Thyroid gland (tissue), 4 donors: Measurements from ENCODE around the gene JAKMIP2. TPM values are rescaled to one million over a fixed set of nuclear protein-coding genes. Genes with fewer than 3 reads are reported as not detected.

Source experiments
- DNase-seq, 2 donors: peaks; one replicate each; pipeline ENCODE4 v3.0.0-alpha.2; 2019
- H3K27ac ChIP-seq, 3 donors: fragments of 200-600 bp; sonication (generic); 1 replicate in 2 of 3; 2 replicates in 1 of 3; pipeline ENCODE4 v1.5.1; 2016 to 2019; ENCODE audit warnings: mild to moderate bottlenecking in 1 of 3, moderate library complexity in 1 of 3
- H3K27me3 ChIP-seq: fragments of 200-600 bp; sonication (generic); one replicate; pipeline ENCODE4 v1.5.1; 2019
- H3K36me3 ChIP-seq, 2 donors: fragments of 200-600 bp; sonication (generic); one replicate each; pipeline ENCODE4 v1.5.1; 2016 to 2019
- H3K4me1 ChIP-seq, 2 donors: fragments of 200-600 bp; sonication (generic); one replicate each; pipeline ENCODE4 v1.5.1; 2017 to 2019
- H3K4me3 ChIP-seq, 3 donors: fragments of 200-600 bp; sonication (generic); replicated peaks in 1 of 3; 1 replicate in 2 of 3; 2 replicates in 1 of 3; pipeline ENCODE4 v1.5.1; 2016; ENCODE audit warnings: mild to moderate bottlenecking in 1 of 3
- H3K9me3 ChIP-seq: fragments of 200-600 bp; sonication (generic); one replicate; pipeline ENCODE4 v1.5.1; 2017
- POLR2A ChIP-seq, 2 donors: fragments of 450-650 bp; IDR thresholded peaks; one replicate each; pipeline ENCODE4 v1.6.1; 2017; ENCODE audit warnings: antibody characterized with exemption in 2 of 2, mild to moderate bottlenecking in 2 of 2, moderate library complexity in 1 of 2
- WGBS, 2 donors: methylation state at CpG; one replicate each; pipeline ENCODE4 v1.1.5; 2017; 5-methylcytosine and 5-hydroxymethylcytosine counted together
- intact Hi-C: fragments of 100-400 bp; cut with DNase I; formaldehyde crosslinking; loops from one replicate; pipeline ENCODE4 v1.15.1; 2023
- total RNA-seq, 4 donors: library from RNA; depleted of rRNA; stranded (reverse); fragments of >200 nt; gene quantifications; one replicate each; pipeline ENCODE4 v1.2.3, GENCODE V29; 2016
- TF ChIP-seq, protein P1 (sequence below), 6 experiments: fragments of 200-600 bp in 3 of 6; fragments of 450-650 bp in 3 of 6; sonication (generic) in 3 of 6; IDR thresholded peaks; one replicate each; pipeline ENCODE4 v1.5.1; 2016 to 2019; ENCODE audit warnings: antibody characterized with exemption in 6 of 6, mild to moderate bottlenecking in 2 of 6, inconsistent platforms in 1 of 6, moderate library complexity in 1 of 6

The JAKMIP2 gene
- total RNA-seq, 4 donors from 2014 or later, result under 0.01 to 0.75 (median 0.38) TPM

DNA sequence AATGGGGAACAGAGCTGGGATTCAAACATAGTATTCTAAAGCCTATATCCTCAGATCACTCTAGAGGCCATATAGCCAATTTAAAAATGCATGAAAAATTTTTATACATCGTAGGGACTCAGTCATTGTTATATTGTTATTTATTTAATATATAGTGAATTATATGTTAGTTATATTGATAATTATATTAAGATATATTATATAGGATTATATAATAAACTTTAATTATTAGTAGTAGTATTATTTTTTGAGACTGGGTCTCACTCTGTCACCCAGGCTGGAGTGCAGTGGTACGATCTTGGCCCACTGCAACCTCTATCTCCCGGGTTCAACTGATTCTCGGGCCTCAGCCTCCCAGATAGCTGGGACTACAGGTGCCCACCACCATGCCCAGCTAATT is 206.9 kb downstream of the JAKMIP2 start:
- intact Hi-C loops, result loop anchor here (10.0 kb wide), 1 partner anchor 351 kb away; no protein-coding TSS in a partner anchor
- 95 to 97% methylated on average over 4 of the region's 4 CpGs for WGBS, 2 donors
- Histone ChIP-seq H3K27ac (no peak overlapping the region), H3K4me1 (no peaks in the 10 kb centered on the region), H3K9me3 (no peaks in the 10 kb centered on the region), H3K4me3 (no peak overlapping the region), H3K27me3 (no peaks in the 10 kb centered on the region), H3K36me3 (no peaks in the 10 kb centered on the region)
- DNase-seq, result no peak
- no peak for TF ChIP-seq POLR2A (IDR thresholded peaks at IDR 0.05)
- TF ChIP-seq, protein P1, sequence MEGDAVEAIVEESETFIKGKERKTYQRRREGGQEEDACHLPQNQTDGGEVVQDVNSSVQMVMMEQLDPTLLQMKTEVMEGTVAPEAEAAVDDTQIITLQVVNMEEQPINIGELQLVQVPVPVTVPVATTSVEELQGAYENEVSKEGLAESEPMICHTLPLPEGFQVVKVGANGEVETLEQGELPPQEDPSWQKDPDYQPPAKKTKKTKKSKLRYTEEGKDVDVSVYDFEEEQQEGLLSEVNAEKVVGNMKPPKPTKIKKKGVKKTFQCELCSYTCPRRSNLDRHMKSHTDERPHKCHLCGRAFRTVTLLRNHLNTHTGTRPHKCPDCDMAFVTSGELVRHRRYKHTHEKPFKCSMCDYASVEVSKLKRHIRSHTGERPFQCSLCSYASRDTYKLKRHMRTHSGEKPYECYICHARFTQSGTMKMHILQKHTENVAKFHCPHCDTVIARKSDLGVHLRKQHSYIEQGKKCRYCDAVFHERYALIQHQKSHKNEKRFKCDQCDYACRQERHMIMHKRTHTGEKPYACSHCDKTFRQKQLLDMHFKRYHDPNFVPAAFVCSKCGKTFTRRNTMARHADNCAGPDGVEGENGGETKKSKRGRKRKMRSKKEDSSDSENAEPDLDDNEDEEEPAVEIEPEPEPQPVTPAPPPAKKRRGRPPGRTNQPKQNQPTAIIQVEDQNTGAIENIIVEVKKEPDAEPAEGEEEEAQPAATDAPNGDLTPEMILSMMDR (IDR thresholded peaks at IDR 0.05), result no peak

DNA sequence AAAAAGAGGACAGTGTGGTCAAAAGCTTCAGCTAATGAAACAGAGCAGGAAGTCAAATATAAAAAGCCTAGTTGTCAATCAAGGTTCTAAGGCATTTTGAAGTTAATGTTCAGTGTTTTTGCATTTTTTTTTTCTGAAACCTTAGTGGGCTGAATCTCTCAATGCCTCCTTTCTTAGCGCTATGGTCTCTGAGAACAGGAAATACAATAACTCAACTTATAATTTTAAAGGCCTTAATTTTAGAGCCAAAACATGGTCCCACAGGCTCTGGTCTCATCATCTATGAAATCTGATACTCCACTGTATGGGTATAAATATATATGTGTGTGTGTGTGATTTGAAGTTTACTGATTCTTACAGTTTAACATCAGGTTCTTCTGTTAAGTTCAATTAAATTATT is 209.3 kb downstream of the JAKMIP2 start:
- Histone ChIP-seq H3K9me3 (no peaks in the 10 kb centered on the region), H3K27me3 (no peaks in the 10 kb centered on the region), H3K4me1 (no peaks in the 10 kb centered on the region), H3K36me3 (no peaks in the 10 kb centered on the region), H3K27ac (no peak overlapping the region), H3K4me3 (no peak overlapping the region)
- TF ChIP-seq, protein P1 (IDR thresholded peaks at IDR 0.05), result no peak
- TF ChIP-seq POLR2A (IDR thresholded peaks at IDR 0.05), result no peak
- DNase-seq, result no peak
- 89 to 92% methylated on average over 1 of the region's 1 CpG for WGBS, 2 donors
- intact Hi-C loops, result loop anchor here (10.0 kb wide), 1 partner anchor 348 kb away; no protein-coding TSS in a partner anchor

DNA sequence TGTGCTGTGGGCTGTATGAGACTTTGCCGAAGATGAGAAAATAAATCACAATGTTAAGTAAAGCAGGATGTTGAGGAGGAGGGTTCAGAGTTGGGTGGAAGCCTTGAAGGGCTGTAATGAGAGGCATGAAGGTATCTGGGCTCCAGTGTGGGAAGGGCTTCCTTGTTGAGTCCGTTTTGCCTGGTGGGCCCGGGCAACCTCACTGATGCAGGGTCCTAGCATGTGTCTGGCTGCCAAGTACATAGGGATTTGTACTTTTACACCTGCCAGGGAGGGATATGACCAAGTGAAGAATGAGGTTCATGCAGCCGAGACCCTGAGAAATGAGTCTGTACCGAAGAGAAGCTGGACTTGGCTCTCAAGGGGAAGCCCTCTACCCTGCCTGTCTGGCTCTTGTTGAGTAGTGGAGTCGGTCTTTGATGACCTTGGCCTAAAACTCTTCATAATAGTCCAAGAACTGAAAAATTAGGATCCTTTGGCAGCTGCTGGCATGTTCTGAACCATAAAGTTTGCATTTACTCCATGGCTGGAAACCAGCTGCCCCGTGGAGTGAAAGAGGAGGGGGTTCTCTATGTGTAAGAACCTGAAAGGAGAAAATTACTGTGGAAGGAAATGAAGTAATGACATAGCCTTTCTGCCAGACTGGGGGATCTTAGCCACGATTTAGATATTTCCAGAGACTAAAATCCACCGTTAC is 213.7 kb downstream of the JAKMIP2 start:
- Histone ChIP-seq H3K4me1 (no peaks in the 10 kb centered on the region), H3K27me3 (no peaks in the 10 kb centered on the region), H3K27ac (no peak overlapping the region), H3K36me3 (no peaks in the 10 kb centered on the region), H3K9me3 (no peaks in the 10 kb centered on the region), H3K4me3 (no peak overlapping the region)
- intact Hi-C loops, result no loop called here
- TF ChIP-seq, protein P1 (IDR thresholded peaks at IDR 0.05), result no peak
- TF ChIP-seq POLR2A (IDR thresholded peaks at IDR 0.05), result no peak
- 83 to 86% methylated on average over 9 of the region's 9 CpGs for WGBS, 2 donors
- no peak for DNase-seq

DNA sequence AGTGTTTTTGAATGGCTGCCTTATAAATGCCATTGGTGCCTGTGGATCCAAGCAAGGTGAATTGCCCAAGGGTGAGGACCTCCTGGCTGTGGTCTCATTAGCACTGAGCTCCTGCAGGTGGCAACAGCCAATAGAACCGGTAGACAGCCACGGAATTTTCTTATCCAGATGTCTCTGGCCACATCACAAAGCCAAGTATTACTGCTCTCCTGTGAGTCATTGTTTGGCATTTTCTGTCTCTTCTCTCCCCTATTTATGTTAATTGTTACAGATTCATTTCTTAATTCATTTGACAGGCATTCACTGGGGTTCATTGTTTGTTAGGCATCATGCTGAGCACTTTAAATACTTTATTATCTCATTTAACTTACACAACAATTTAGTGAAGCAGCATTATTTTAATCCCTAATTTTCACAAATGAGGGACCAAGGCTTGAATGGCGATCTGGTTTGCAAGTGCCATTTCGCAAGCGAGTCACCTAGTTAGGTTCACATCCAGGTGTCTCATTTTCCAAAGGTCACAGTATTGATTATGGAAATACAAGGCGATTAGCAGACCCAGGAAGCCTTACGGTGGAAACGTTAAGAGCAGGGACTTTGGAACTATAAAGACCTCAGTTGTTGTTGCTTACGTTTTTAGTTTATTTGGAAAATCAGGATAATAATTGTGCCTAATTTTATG is 214.5 kb downstream of the JAKMIP2 start:
- H3K9me3 ChIP-seq, result no peaks in the 10 kb centered on the region
- TF ChIP-seq POLR2A (IDR thresholded peaks at IDR 0.05), result no peak
- TF ChIP-seq, protein P1 (IDR thresholded peaks at IDR 0.05), result no peak
- DNase-seq, result no peak
- WGBS, 2 donors, result 66 to 71% methylated on average over 9 of the region's 9 CpGs
- H3K27ac ChIP-seq, result no peak overlapping the region
- H3K4me3 ChIP-seq, result no peak overlapping the region
- intact Hi-C loops, result no loop called here
- H3K27me3 ChIP-seq, result no peaks in the 10 kb centered on the region
- H3K4me1 ChIP-seq, result no peaks in the 10 kb centered on the region
- no peaks in the 10 kb centered on the region for H3K36me3 ChIP-seq

DNA sequence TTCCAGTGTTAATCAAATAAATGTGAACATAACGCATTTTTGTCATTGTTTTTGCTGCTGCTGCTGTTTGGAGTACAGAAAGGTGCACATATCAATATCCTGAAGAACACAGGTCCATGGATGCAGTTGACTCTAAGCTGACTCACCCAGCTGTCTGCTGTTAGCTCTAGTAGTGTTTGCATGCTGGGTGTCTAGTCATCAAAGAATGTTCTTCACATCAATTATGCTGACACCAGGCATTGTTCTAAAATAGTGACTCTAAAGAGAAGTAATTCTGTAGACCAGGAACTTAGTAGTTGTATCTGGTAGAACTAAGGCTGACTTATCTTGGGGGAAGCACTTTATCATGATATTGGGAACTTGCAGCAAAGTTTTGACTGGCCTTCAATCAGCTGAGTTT is 217.0 kb downstream of the JAKMIP2 start:
- no peak for TF ChIP-seq POLR2A (IDR thresholded peaks at IDR 0.05)
- TF ChIP-seq, protein P1 (IDR thresholded peaks at IDR 0.05), result no peak
- no peaks in the 10 kb centered on the region for H3K9me3 ChIP-seq
- no peak overlapping the region for H3K4me3 ChIP-seq
- no peaks in the 10 kb centered on the region for H3K27me3 ChIP-seq
- intact Hi-C loops, result no loop called here
- 93 to 95% methylated on average over 1 of the region's 1 CpG for WGBS, 2 donors
- H3K4me1 ChIP-seq, result no peaks in the 10 kb centered on the region
- no peaks in the 10 kb centered on the region for H3K36me3 ChIP-seq
- no peak for DNase-seq
- H3K27ac ChIP-seq, result no peak overlapping the region
